ENCODE data around the gene NBL1. TPM values are rescaled to one million over a fixed set of nuclear protein-coding genes. Genes with fewer than 3 reads are reported as not detected.
A peak's percentile ranks its signal among the peaks of the same experiment; 100 is the strongest.

The NBL1 gene
- total and polyA plus RNA-seq, 9 of the 15 experiments (the other 6 are each of a cell fraction or from before 2014, with no cell fraction given), result 0.10 to 3.7 (median 1.8) TPM; not detected in 1

DNA sequence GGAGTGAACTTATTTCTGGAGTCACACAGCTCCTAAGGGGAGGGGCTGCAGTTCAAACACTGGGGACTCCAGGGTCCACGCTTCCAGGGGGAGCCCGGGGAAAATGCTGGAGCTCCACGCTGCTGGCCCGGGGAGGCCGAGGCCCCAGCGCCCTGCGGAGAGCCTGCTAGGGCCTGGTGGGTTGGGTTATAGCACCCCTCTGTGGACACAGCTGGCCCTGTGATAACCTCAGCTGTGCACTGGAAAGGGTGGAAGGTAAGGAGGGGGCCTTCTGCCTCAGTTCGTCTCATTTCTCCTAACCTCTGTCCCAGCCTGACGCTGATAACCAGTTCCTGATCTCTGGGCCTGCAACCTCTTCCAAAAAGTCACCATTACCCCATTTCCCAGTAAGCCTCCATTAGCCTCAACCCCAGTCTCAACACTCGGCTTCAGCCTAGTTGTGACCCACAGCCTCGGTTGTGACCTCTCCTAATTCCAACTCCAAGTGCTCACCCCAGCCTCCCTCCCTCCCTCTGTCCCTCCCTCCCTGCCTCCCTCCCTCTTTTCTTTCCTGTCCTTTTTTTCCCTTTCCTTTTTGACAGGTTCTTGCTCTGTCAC lies 7.1 kb downstream of the NBL1 start (continued):
- TF ChIP-seq KLF10 (CRISPR knock-in tag; IDR thresholded peaks at IDR 0.05) (no peak), ETV5 (CRISPR knock-in tag; IDR thresholded peaks at IDR 0.05; ENCODE audit: low read depth) (0 out of 2 replicates have a peak, but pooled peaks have one; percentile 36), ZNF395 (CRISPR knock-in tag; IDR thresholded peaks at IDR 0.05) (no peak), ZNF384 (IDR thresholded peaks at IDR 0.05; ENCODE audit: low read depth, low read length) (no peak), FOXK1 (CRISPR knock-in tag; IDR thresholded peaks at IDR 0.05; ENCODE audit: borderline replicate concordance) (no peak), MAFK (IDR thresholded peaks at IDR 0.05; ENCODE audit: low read length) (0 out of 2 replicates have a peak, but pooled peaks have one; percentile 12), CXXC5 (CRISPR knock-in tag; IDR thresholded peaks at IDR 0.05) (peak; percentile 32; the same call in 1 of the 2 replicates), ZNF695 (CRISPR knock-in tag; IDR thresholded peaks at IDR 0.05) (0 out of 2 replicates have a peak, but pooled peaks have one; percentile 28), POLR2B (IDR thresholded peaks at IDR 0.05; ENCODE audit: low read depth, partially characterized antibody) (no peak), CCAR2 (IDR thresholded peaks at IDR 0.05; ENCODE audit: low read depth, low read length) (no peak), SFPQ (IDR thresholded peaks at IDR 0.05; ENCODE audit: low read depth, low read length) (no peak), SUPT5H (IDR thresholded peaks at IDR 0.05) (no peak), GABPB2 (CRISPR knock-in tag; conservative IDR thresholded peaks at IDR 0.05) (no peak), JUND (IDR thresholded peaks at IDR 0.05; ENCODE audit: borderline replicate concordance, low read depth, low read length) (peak; percentile 10; the same call in 1 of the 2 replicates), JUND (tag; IDR thresholded peaks at IDR 0.05; ENCODE audit: borderline replicate concordance, low read depth, low read length) (peak; percentile 32; the same call in 1 of the 3 replicates), KDM2B (CRISPR knock-in tag; IDR thresholded peaks at IDR 0.05) (0 out of 2 replicates have a peak, but pooled peaks have one; percentile 52), NFIX (CRISPR knock-in tag; IDR thresholded peaks at IDR 0.05; ENCODE audit: low read depth) (no peak), KAT7 (CRISPR knock-in tag; IDR thresholded peaks at IDR 0.05; ENCODE audit: borderline replicate concordance) (no peak), HNRNPLL (IDR thresholded peaks at IDR 0.05; ENCODE audit: low read depth, low read length, poor library complexity, severe bottlenecking) (no peak), PKNOX1 (IDR thresholded peaks at IDR 0.05) (no peak), SAP30 (IDR thresholded peaks at IDR 0.05; ENCODE audit: borderline replicate concordance, insufficient read depth, low read depth, low read length, poor library complexity, severe bottlenecking) (no peak), GABPA (tag; conservative IDR thresholded peaks at IDR 0.05; ENCODE audit: low read depth) (no peak)
- TF ChIP-seq, protein P1, sequence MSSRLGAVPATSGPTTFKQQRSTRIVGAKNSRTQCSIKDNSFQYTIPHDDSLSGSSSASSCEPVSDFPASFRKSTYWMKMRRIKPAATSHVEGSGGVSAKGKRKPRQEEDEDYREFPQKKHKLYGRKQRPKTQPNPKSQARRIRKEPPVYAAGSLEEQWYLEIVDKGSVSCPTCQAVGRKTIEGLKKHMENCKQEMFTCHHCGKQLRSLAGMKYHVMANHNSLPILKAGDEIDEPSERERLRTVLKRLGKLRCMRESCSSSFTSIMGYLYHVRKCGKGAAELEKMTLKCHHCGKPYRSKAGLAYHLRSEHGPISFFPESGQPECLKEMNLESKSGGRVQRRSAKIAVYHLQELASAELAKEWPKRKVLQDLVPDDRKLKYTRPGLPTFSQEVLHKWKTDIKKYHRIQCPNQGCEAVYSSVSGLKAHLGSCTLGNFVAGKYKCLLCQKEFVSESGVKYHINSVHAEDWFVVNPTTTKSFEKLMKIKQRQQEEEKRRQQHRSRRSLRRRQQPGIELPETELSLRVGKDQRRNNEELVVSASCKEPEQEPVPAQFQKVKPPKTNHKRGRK (tag; IDR thresholded peaks at IDR 0.05), result no peak
